Uterus (tissue), 4 donors: ENCODE measurements around the gene SLC13A1. TPM values are rescaled to one million over a fixed set of nuclear protein-coding genes. Genes with fewer than 3 reads are reported as not detected.
A peak's percentile ranks its signal among the peaks of the same experiment; 100 is the strongest.

ENCODE experiments used
- DNase-seq, 2 donors: peaks; one replicate each; pipeline ENCODE4 v3.0.0-alpha.2; 2019 to 2020
- H3K27ac ChIP-seq, 2 donors: fragments of 200-600 bp; sonication (generic); 1 replicate in 1 of 2; 2 replicates in 1 of 2; pipeline ENCODE4 v1.5.1; 2016 to 2018
- H3K27me3 ChIP-seq, 2 donors: fragments of 200-600 bp; sonication (generic); one replicate each; pipeline ENCODE4 v1.5.1; 2018 to 2019; ENCODE audit warnings: control low read depth in 1 of 2
- H3K36me3 ChIP-seq, 2 donors: fragments of 200-600 bp; sonication (generic); one replicate each; pipeline ENCODE4 v1.5.1; 2019; ENCODE audit warnings: control low read depth in 1 of 2
- H3K4me1 ChIP-seq, 2 donors: fragments of 200-600 bp; sonication (generic); one replicate each; pipeline ENCODE4 v1.5.1; 2018 to 2019; ENCODE audit warnings: control low read depth in 1 of 2
- H3K4me3 ChIP-seq, 2 donors: fragments of 200-600 bp; sonication (generic); 1 replicate in 1 of 2; 2 replicates in 1 of 2; pipeline ENCODE4 v1.5.1; 2018 to 2019; ENCODE audit warnings: mild to moderate bottlenecking in 1 of 2
- H3K9me3 ChIP-seq, 2 donors: fragments of 200-600 bp; sonication (generic); one replicate each; pipeline ENCODE4 v1.5.1; 2019; ENCODE audit warnings: control low read depth in 1 of 2
- CTCF ChIP-seq, 4 experiments: fragments of 200-600 bp in 2 of 4; fragments of 450-650 bp in 2 of 4; sonication (generic) in 2 of 4; IDR thresholded peaks; one replicate each; pipeline ENCODE4 v1.5.1; 2016 to 2019; ENCODE audit warnings: antibody characterized with exemption in 4 of 4, mild to moderate bottlenecking in 2 of 4, moderate library complexity in 1 of 4
- POLR2A ChIP-seq, 2 donors: fragments of 450-650 bp; IDR thresholded peaks; one replicate each; pipeline ENCODE4 v1.6.1; 2016; ENCODE audit warnings: antibody characterized with exemption in 2 of 2, mild to moderate bottlenecking in 1 of 2, moderate library complexity in 1 of 2
- intact Hi-C: fragments of 100-400 bp; cut with DNase I; formaldehyde crosslinking; loops from one replicate; pipeline ENCODE4 v1.15.1; 2023; ENCODE audit warnings: low total_unique reads
- total RNA-seq, 4 donors: library from RNA; depleted of rRNA in 3 of 4; stranded (reverse); fragments of >200 nt in 3 of 4; gene quantifications; one replicate each; pipeline versions ENCODE4 v1.1.0 to v1.2.4, GENCODE V29; 2014 to 2023
- donor health status: DM: yes; HTN: yes; CAD: no.

SLC13A1 gene
- total RNA-seq, 4 donors from 2014 or later: not detected

GRCh38 chr7:123157606-123158005 is 42.2 kb downstream of the SLC13A1 start:
- no peaks in the 10 kb centered on the region for H3K36me3 ChIP-seq
- no peaks in the 10 kb centered on the region for H3K27me3 ChIP-seq
- intact Hi-C loops: no loop called here
- DNase-seq: no peak
- H3K9me3 ChIP-seq: no peaks in the 10 kb centered on the region
- H3K27ac ChIP-seq: no peak overlapping the region
- H3K4me3 ChIP-seq: no peak overlapping the region
- H3K4me1 ChIP-seq: no peaks in the 10 kb centered on the region
- TF ChIP-seq CTCF (IDR thresholded peaks at IDR 0.05) (no peak), POLR2A (IDR thresholded peaks at IDR 0.05) (no peak)

- Histone ChIP-seq H3K4me1 (no peaks in the 10 kb centered on the region), H3K27ac (no peak overlapping the region), H3K36me3 (no peaks in the 10 kb centered on the region), H3K4me3 (no peak overlapping the region), H3K9me3 (no peaks in the 10 kb centered on the region), H3K27me3 (no peaks in the 10 kb centered on the region)
- DNase-seq: no peak
- TF ChIP-seq CTCF (IDR thresholded peaks at IDR 0.05) (no peak), POLR2A (IDR thresholded peaks at IDR 0.05) (no peak)
- intact Hi-C loops: no loop called here
Observed at GRCh38 chr7:123155571-123155970, 44.2 kb downstream of the SLC13A1 start.

- no peaks in the 10 kb centered on the region for H3K9me3 ChIP-seq
- TF ChIP-seq CTCF (IDR thresholded peaks at IDR 0.05) (peak; percentile 61 to 78 (median 68)), POLR2A (IDR thresholded peaks at IDR 0.05) (no peak)
- H3K36me3 ChIP-seq: no peaks in the 10 kb centered on the region
- H3K27me3 ChIP-seq: no peaks in the 10 kb centered on the region
- peak; percentile 65 to 73 for DNase-seq
- H3K4me3 ChIP-seq: no peak overlapping the region
- intact Hi-C loops: no loop called here
- H3K27ac ChIP-seq: no peak overlapping the region
- H3K4me1 ChIP-seq: no peaks in the 10 kb centered on the region
Observed at GRCh38 chr7:123154231-123154860, 45.4 kb downstream of the SLC13A1 start.

- Histone ChIP-seq H3K36me3 (no peaks in the 10 kb centered on the region), H3K9me3 (no peaks in the 10 kb centered on the region), H3K4me1 (no peaks in the 10 kb centered on the region), H3K27me3 (no peaks in the 10 kb centered on the region), H3K27ac (no peak overlapping the region), H3K4me3 (no peak overlapping the region)
- intact Hi-C loops: no loop called here
- no peak for DNase-seq
- TF ChIP-seq CTCF (IDR thresholded peaks at IDR 0.05) (no peak), POLR2A (IDR thresholded peaks at IDR 0.05) (no peak)
Observed at GRCh38 chr7:123151443-123151842, 48.3 kb downstream of the SLC13A1 start.

- no peak for TF ChIP-seq CTCF (IDR thresholded peaks at IDR 0.05)
- TF ChIP-seq POLR2A (IDR thresholded peaks at IDR 0.05): no peak
- Histone ChIP-seq H3K9me3 (no peaks in the 10 kb centered on the region), H3K27me3 (no peaks in the 10 kb centered on the region), H3K27ac (no peak overlapping the region), H3K36me3 (no peaks in the 10 kb centered on the region), H3K4me1 (no peaks in the 10 kb centered on the region), H3K4me3 (no peak overlapping the region)
- DNase-seq: no peak
- intact Hi-C loops: no loop called here
Observed at GRCh38 chr7:123148813-123149212, 51.0 kb downstream of the SLC13A1 start.
